SH-SY5Y (cell line): Measurements from ENCODE around the gene MSH4.

ENCODE experiments used
- GATA2 ChIP-seq: IDR thresholded peaks from 2 replicates; pipeline ENCODE4 v1.6.1; 2011; ENCODE audit warnings: mild to moderate bottlenecking, low read depth, low read length
- GATA3 ChIP-seq: IDR thresholded peaks from 2 replicates; pipeline ENCODE4 v1.6.1; 2011; ENCODE audit warnings: low read depth, mild to moderate bottlenecking, low read length, moderate library complexity

DNA sequence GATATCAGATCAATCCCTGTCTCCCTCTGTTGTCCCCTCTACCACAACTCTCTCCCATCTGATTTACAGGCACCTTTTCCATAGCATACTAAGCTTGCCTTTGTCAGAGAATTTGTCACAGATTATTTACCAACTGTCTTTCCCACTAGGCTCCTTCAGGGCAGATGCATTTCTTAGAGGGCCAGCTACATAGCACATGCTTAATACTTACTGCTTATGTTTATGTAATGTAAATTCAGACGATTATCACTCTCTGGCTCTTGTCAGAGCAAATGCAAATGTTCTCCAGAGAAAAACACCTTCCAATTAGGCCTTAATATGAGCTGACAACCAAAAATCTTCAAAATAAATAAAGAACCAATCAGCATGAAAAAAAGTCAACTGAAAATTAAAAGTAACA is 25.9 kb upstream of the MSH4 start:
- no peak for TF ChIP-seq GATA2
- TF ChIP-seq GATA3, result no peak
